ENCODE results near the gene CTNNA3.
"Not testable (repeated sequence)": the region's sequence is repeated elsewhere in the genome, so short reads cannot be mapped to it uniquely, and the experiment has no call there.

Gene CTNNA3

DNA sequence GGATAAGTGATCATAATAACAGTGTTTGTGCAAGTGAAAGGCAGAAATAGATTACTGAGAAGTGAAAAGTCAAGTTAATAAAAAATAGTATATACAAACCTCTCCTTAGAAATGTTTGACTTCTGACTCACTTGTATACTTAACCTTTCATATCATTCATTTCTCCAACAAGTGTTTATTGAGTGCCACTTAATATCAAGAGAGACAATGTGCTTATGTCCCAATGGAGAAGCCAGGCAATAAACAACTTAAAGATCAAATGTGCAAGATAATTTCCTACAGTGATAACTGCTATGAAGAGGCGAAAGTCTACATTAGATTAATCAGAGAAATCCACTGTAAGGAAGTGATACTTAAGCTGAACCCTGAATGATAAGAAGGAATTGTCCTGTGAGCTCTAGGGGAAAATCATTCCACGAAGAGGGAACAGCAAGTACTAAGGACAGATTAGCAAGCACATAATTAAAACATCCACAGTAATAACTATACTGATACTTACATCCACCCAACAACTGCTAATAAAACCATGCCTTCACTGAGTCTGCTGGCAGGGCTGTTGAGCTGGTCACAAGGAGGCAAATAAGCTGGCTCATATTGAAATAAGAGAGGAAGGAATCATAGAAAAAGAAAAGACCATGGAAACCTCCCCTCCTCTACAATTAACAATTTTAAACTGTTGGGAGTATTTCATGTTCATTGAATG lies 203.5 kb downstream of the CTNNA3 start:
- no peak for DNase-seq

- DNase-seq = no peak
These were observed 207.9 kb downstream of the CTNNA3 start for GRCh38 chr10:67487906-67488619.

DNA sequence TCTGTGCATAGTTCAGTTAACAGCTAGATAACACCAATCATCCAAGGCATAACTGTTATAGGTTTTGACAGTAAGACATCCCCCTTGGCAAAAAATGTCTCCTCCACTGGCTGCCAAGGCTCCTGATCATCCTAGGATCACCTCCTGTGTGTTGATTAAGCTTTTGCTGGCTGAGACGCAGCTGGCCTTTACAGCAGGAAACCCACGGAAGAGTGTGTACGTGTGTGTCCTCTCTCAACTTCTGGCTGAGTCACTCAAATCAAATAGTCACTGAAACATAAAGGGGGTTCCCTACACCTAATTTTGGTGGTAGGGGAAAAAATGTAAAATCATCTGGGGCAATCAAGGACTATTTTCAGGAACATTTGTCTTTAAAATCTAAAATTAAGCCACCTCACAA lies 208.8 kb downstream of the CTNNA3 start:
- DNase-seq = no peak

- DNase-seq = no peak
These were observed 218.1 kb downstream of the CTNNA3 start for GRCh38 chr10:67477868-67478267.

- no peak for DNase-seq
These were observed 219.8 kb downstream of the CTNNA3 start for GRCh38 chr10:67476201-67476600.

GRCh38 chr10:67473850-67474633 lies 222.0 kb downstream of the CTNNA3 start:
- DNase-seq = no peak

GRCh38 chr10:67471022-67471421 lies 225.0 kb downstream of the CTNNA3 start:
- DNase-seq = no peak

DNA sequence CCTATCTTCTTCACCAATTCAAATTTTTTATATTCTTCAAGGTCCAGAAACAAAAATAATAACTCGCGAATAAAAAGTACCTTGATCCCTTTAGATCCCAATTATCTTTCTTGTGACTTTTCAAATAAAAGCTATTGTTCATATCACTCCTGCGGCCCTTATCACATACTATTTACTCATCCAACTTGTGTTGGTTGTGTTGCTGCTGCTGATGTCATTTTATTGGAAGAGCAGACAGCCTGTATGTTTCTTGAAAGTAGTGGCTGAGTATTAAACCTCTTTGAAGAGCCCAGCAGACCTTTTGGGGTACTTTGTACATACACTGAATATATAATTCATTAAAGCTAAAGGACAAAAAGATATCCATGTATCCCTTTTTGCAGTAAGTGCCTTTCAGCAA lies 231.7 kb downstream of the CTNNA3 start:
- no peak for DNase-seq

- DNase-seq = no peak
These were observed 243.1 kb downstream of the CTNNA3 start for GRCh38 chr10:67452892-67453291.

DNA sequence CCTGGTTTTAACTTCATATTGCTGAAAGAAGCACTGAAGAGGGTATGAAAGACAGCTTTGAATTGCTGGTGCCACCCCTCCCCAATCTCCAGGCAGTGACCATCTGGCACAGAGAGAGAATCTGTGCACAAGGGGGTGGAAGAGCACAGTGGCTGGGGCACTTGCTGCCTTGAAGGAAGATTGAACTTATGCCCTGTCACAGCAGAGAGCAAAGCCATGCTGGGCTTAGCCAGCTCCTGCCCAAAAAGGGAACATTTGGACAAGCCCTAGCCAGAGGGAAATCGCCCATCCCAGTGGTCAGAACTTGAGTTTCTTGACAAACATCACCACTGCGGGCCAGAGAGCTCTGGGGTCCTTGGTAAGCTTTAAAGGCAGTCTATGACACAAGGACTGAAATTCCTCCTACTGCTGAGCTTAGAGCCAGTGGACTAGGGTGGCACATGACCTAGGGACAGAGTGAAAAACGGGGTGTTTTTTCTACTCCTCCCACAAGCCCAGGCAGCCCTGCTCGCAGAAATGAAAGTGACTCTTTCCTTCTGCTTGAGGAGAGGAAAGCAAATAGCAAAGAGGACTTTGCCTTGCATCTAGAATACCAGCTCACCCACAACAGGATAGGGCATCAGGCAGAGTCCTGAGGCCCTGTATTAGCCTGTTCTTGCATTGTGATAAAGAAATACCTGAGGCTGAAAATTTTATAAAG lies 257.2 kb downstream of the CTNNA3 start:
- no peak for DNase-seq

DNA sequence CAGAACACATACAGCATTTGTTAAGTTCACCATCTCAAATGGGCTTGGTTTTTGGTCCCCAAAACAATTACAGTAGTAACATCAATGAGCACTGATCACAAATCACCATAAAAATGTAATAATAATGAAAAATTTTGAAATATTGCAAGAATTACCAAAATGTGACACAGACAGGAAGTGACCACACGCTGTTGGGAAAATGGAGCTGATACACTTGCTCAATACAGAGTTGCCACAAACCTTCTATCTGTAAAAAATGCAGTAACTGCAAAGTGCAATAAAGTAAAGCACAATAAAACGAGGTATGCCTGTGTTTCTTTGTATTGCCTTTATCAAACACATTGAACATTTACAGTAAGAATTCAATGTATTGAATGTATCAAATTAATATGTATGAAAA lies 262.7 kb downstream of the CTNNA3 start:
- DNase-seq = no peak

DNA sequence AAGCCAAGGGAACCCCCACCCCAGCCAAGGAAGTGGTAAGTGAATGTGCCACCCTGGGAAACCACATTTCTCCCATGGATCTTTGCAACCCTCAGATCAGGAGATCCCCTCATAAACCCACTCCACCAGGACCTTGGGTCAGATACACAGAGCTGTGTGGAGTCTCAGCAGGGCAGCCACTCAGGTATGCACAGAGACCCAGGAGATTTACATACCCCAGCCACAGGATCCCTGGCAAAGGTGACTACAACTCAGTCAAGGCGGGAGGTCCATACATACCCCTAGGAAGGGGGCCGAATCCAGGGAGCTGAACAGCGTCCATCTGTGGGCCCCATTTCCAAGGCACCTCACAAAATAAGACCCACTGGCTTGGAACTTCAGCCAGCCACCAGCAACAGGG lies 293.4 kb downstream of the CTNNA3 start:
- no peak for DNase-seq

DNA sequence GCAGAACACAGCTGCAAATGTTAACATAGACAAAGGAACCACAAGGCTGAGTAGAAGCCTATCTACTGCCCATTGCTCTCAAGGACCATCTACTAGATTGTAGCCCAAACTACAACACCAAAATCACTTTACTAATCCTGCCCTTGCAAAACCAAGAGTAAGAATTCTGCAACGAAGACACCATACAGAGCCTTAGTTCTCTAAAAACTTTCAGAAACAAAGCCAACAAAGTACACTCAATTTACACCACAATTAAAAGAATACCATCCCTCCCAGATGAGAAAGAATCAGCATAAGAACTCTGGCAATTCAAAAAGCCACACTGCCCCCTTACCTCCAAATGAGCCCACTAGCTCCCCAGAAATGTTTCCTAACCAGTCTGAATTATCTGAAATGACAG lies 294.3 kb downstream of the CTNNA3 start:
- DNase-seq = no peak

DNA sequence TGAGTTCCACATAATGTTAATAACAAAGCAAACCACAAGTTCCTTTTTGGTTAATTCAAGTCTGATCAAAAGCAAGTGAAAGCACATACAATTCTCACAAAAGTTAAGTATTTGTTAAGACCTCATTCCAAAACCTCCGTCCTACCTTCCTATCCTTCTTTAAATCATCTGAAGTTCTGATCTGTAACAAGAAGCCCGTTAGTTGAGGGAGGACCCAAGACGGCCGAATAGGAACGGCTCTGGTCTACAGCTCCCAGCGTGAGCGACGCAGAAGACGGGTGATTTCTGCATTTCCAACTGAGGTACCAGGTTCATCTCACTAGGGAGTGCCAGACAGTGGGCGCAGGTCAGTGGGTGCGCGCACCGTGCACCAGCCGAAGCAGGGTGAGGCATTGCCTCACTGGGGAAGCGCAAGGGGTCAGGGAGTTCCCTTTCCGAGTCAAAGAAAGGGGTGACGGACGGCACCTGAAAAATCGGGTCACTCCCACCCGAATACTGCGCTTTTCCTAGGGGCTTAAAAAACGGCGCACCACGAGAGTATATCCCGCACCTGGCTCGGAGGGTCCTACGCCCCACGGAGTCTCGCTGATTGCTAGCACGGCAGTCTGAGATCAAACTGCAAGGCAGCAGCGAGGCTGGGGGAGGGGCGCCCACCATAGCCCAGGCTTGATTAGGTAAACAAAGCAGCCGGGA lies 309.0 kb downstream of the CTNNA3 start:
- not testable (repeated sequence) for DNase-seq

- DNase-seq = no peak
These were observed 309.7 kb downstream of the CTNNA3 start for GRCh38 chr10:67386260-67386659.

DNA sequence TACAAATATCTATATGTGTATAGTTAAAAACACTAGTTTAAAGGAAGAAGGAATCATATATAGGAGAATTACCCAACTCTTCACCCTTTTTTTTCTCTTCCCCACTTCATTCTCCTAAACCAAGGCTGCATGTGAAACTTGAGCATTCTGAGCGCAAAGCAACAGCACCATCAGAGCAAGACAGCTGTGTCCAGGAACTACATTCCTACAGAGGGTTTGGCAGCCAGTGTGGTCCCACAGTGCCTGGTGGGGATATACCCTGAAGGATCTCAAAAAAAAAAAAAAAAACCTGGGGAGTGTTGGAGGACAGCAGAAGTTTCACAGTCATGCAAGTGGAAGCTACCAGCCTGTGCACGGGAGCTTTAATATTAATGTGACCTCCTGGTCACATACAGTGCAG lies 310.4 kb downstream of the CTNNA3 start:
- DNase-seq = no peak

DNA sequence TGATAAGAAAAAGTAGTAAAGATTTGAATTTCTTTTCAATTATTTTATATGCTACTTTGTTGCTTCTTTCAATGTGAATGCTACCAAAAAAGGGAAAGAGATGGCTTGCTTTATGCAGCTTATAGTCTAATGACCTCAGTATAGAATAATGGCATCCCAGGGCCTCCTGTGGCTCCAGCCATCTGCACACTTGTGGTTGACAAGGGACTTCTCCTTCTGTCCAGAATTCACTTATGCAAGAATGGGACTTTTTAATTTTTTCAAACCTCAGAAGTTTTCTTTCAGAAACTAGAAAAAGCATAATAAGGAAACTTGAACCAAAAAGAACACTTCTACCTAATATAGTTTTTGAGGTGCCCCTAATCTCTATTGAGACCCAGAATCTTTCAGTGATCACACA lies 310.9 kb downstream of the CTNNA3 start:
- no peak for DNase-seq

GRCh38 chr10:67331121-67331910 lies 364.7 kb downstream of the CTNNA3 start:
- DNase-seq = no peak

- DNase-seq = no peak
These were observed 368.1 kb downstream of the CTNNA3 start for GRCh38 chr10:67327626-67328535.

DNA sequence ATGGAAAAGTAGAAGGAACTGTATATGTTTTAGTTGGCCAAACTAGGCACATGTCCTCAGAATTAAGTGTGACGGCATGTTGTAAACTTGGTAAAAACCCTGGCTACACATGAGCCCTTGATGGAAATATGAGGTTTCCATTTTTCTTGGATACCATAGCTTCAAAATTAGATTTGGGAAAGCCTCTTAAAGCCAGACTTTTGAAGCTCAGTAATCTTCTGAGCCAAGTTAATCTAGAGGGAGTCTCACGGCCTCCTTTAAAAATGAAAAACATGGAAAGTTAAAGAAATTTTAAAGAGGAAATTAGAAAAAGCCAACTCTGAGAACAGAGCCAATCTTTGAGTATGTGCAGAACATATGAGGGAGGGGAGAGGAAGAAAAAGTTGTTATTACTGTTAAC lies 376.0 kb downstream of the CTNNA3 start:
- DNase-seq = no peak

DNA sequence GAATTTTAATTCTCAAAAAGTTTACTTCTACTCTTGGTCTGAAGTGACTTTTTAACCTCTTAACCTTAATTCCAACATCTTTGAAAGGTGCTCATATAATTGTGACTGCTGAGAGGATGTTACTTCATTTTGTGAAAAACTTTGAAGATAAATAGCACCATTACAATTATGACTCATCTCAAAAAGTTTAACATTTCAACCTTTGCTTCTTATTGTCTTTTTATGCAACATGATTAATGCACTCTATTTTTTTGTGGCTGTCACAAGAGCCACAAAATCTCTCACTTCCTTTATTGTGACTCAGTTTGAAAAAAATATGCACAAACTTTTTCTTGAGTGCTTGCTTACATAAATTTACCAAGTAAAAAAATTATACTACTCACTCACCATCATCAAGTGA lies 387.1 kb downstream of the CTNNA3 start:
- DNase-seq = no peak

Data from DMS79 (cell line).